Activated CD4-positive, CD25-positive, alpha-beta regulatory T cell treated with anti-CD3 and anti-CD28 coated beads, Interleukin-2, amount 50 U/mL, for 16 hours (primary cell): ENCODE measurements around the gene MTNR1B.

Experiments
- DNase-seq: peaks from one replicate; pipeline ENCODE4 v3.0.0-alpha.2; 2020; ENCODE audit warnings: low read depth, low spot score

The MTNR1B gene

GRCh38 chr11:92969634-92970347, at the start of gene MTNR1B:
Gene MTNR1B, plus strand, starts transcription at chr11:92969651. Its CDS starts 75 bp downstream, at chr11:92969726.
- DNase-seq = no peak

GRCh38 chr11:92920331-92920730, 49.1 kb upstream of the MTNR1B start:
- no peak for DNase-seq

GRCh38 chr11:92922731-92923130, 46.7 kb upstream of the MTNR1B start:
- no peak for DNase-seq

GRCh38 chr11:92929246-92929645, 40.2 kb upstream of the MTNR1B start:
- DNase-seq = no peak

- no peak for DNase-seq
Measured at GRCh38 chr11:92929653-92930052, 39.8 kb upstream of the MTNR1B start.

GRCh38 chr11:92931746-92932422, 37.6 kb upstream of the MTNR1B start:
- no peak for DNase-seq

GRCh38 chr11:92939305-92939704, 30.1 kb upstream of the MTNR1B start:
- DNase-seq = no peak

- no peak for DNase-seq
Measured at GRCh38 chr11:92941676-92942571, 27.5 kb upstream of the MTNR1B start.

- DNase-seq = no peak
Measured at GRCh38 chr11:92946707-92947106, 22.7 kb upstream of the MTNR1B start.

- DNase-seq = no peak
Measured at GRCh38 chr11:92948116-92948515, 21.3 kb upstream of the MTNR1B start.

- no peak for DNase-seq
Measured at GRCh38 chr11:92954003-92954402, 15.4 kb upstream of the MTNR1B start.

GRCh38 chr11:92955860-92956259, 13.6 kb upstream of the MTNR1B start:
- DNase-seq = no peak

- no peak for DNase-seq
Measured at GRCh38 chr11:92960886-92961285, 8.6 kb upstream of the MTNR1B start.

- no peak for DNase-seq
Measured at GRCh38 chr11:92962446-92962845, 7.0 kb upstream of the MTNR1B start.

GRCh38 chr11:92964471-92964870, 5.0 kb upstream of the MTNR1B start:
- DNase-seq = no peak

- no peak for DNase-seq
Measured at GRCh38 chr11:92965196-92965595, 4.3 kb upstream of the MTNR1B start.

- no peak for DNase-seq
Measured at GRCh38 chr11:92967178-92967577, 2.3 kb upstream of the MTNR1B start.

- no peak for DNase-seq
Measured at GRCh38 chr11:92967867-92968266, 1.6 kb upstream of the MTNR1B start.

- no peak for DNase-seq
Measured at GRCh38 chr11:92969293-92969633, 188 bp upstream of the MTNR1B start.

- no peak for DNase-seq
Measured at GRCh38 chr11:92972248-92972647, 2.8 kb downstream of the MTNR1B start.

GRCh38 chr11:92975285-92975684, 5.8 kb downstream of the MTNR1B start:
- no peak for DNase-seq

- no peak for DNase-seq
Measured at GRCh38 chr11:92976681-92977080, 7.2 kb downstream of the MTNR1B start.
